Endothelial cell of coronary artery (primary cell): Measurements from ENCODE around the gene KANK3. TPM values are rescaled to one million over a fixed set of nuclear protein-coding genes. Genes with fewer than 3 reads are reported as not detected.

Source experiments
- total RNA-seq: library from RNA; depleted of rRNA; stranded (reverse); fragments of >200 nt; gene quantifications from 2 replicates; pipeline ENCODE4 v1.2.3, GENCODE V29; 2014

The KANK3 gene
- 19.3 and 35.2 TPM in 2 replicates for total RNA-seq

GRCh38 chr19:8342684-8343482, at the start of gene KANK3:
Gene KANK3 (minus strand): TSS chr19:8343262. CDS start chr19:8337828, 5,434 bp downstream.

DNA sequence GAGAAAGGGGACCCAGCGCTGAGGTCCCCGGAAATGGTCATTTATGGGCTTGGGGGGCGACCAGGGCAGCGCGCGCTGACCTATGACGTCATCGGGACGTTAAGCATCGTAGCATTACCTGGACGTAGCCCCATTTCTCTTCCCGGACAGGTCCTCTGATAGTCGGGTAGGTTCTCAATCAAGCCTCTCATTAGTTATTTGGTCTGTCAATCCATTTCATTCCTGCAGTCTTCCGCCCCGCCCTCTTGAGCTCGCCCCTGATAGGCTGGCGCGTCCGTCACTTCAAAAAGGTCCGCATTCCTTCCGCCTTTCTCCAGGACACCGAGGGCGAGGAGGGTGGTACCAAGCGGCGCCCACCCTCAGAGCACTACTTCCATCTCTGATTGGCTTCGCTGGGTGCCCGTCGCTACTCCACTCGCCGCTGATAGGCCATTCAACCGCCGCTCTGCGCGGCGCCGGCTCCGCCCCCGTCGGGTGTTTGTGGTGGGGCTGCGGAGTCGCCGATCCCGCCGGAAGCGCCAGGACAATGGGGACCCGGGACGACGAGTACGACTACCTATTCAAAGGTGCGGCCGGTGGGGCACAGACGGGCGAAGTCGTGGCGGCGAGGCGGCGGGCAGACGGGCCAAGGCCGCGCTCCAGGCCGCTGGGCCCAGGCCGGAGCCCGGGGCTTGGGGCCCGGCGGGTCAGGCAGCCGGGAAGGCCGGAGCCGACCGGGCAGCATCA, 47.0 kb upstream of the KANK3 start, which contains the start of gene RAB11B:
RAB11B (plus strand) TSS at position 470 of the 726 bp plus-strand sequence; CDS start at position 527, 57 bp downstream.

GRCh38 chr19:8363803-8364771, 21.0 kb upstream of the KANK3 start, which contains the start of gene ANGPTL4:
Gene ANGPTL4 (plus strand): TSS chr19:8364155. CDS start chr19:8364322, 167 bp downstream.

GRCh38 chr19:8321067-8321985, 21.7 kb downstream of the KANK3 start, which contains the start of the genes NDUFA7 and RPS28:
Gene NDUFA7 (minus strand): TSS chr19:8321375. CDS start chr19:8321358, 17 bp downstream.
Gene RPS28 (plus strand): TSS chr19:8321496. CDS start chr19:8321531, 35 bp downstream.

GRCh38 chr19:8307965-8308866, 34.8 kb downstream of the KANK3 start, which contains the start of gene CD320:
Gene CD320 (minus strand): TSS chr19:8308358. CDS start chr19:8308290, 68 bp downstream.

Other genes with a start within 250 kb of the KANK3 start
- not detected in 2 replicates for gene FBN3, start 193.7 kb downstream of the KANK3 start, total RNA-seq
- 1.8 and 2.5 TPM in 2 replicates for gene CERS4, start 133.9 kb downstream of the KANK3 start, total RNA-seq
- 28.0 and 31.7 TPM in 2 replicates for gene CD320, start 34.9 kb downstream of the KANK3 start, total RNA-seq
- 30.6 and 37.2 TPM in 2 replicates for gene NDUFA7, start 21.9 kb downstream of the KANK3 start, total RNA-seq
- 625 and 752 TPM in 2 replicates for gene RPS28, start 21.8 kb downstream of the KANK3 start, total RNA-seq
- gene ANGPTL4, start 20.9 kb upstream of the KANK3 start, total RNA-seq = 21.4 and 262 TPM in 2 replicates
- 60.2 and 82.3 TPM in 2 replicates for gene RAB11B, start 47.1 kb upstream of the KANK3 start, total RNA-seq
- 89.6 and 160 TPM in 2 replicates for gene MARCHF2, start 70.0 kb upstream of the KANK3 start, total RNA-seq
- gene HNRNPM, start 101.7 kb upstream of the KANK3 start, total RNA-seq = 79.4 and 116 TPM in 2 replicates
- gene PRAM1, start 159.4 kb upstream of the KANK3 start, total RNA-seq = not detected in 2 replicates
- gene ZNF414, start 170.9 kb upstream of the KANK3 start, total RNA-seq = 2.7 and 5.9 TPM in 2 replicates
- 0.09 and 0.28 TPM in 2 replicates for gene MYO1F, start 234.2 kb upstream of the KANK3 start, total RNA-seq